Measurements from ENCODE around the gene TGFB2.

- no peak for TF ChIP-seq CTCF (conservative IDR thresholded peaks at IDR 0.05; ENCODE audit: low read depth in 2 of 2)
- no peak for TF ChIP-seq EZH2 (IDR thresholded peaks at IDR 0.05; ENCODE audit: low read depth, unreplicated experiment)
- no peak for TF ChIP-seq EZH2phosphoT487 (IDR thresholded peaks at IDR 0.05; ENCODE audit: unreplicated experiment)
- no peak for TF ChIP-seq POLR2AphosphoS5 (IDR thresholded peaks at IDR 0.05; ENCODE audit: low read depth)
- no peak for TF ChIP-seq REST (IDR thresholded peaks at IDR 0.05; ENCODE audit: unreplicated experiment)
- TF ChIP-seq CREB1 (CRISPR knock-in tag; IDR thresholded peaks at IDR 0.05; ENCODE audit: low read depth), result no peak
- no peak for TF ChIP-seq JUNB (IDR thresholded peaks at IDR 0.05; ENCODE audit: unreplicated experiment)
Observed at GRCh38 chr1:218436346-218436745, 91.2 kb downstream of the TGFB2 start.

Data from GM23338 (cell line).